D721Med (cell line): Measurements from ENCODE around the gene FLNB.

Experiments used
- DNase-seq: peaks from one replicate; pipeline ENCODE4 v3.0.0; 2011; ENCODE audit warnings: low spot score; ENCODE audit not compliant: insufficient read length
- FAIRE-seq: peaks from 2 replicates; lab custom pipeline; 2011; peaks lifted over from hg19 to GRCh38; lab: Jason Lieb, UNC
- CTCF ChIP-seq: IDR thresholded peaks from 2 replicates; pipeline ENCODE4 v1.5.1; 2012; ENCODE audit warnings: mild to moderate bottlenecking, control low read depth; ENCODE audit not compliant: insufficient read depth; ENCODE audit errors: missing control alignments

FLNB gene

GRCh38 chr3:58218904-58219303 lies 210.7 kb downstream of the FLNB start:
- no peak for FAIRE-seq
- no peak for TF ChIP-seq CTCF
- no peak for DNase-seq
